Measurements from ENCODE around the gene SEC14L6.

The SEC14L6 gene

GRCh38 chr22:30507670-30508069 is 38.9 kb downstream of the SEC14L6 start:
- no peak for TF ChIP-seq CTCF (IDR thresholded peaks at IDR 0.05; ENCODE audit: low read length, missing control alignments)
- no peak overlapping the region for H3K4me3 ChIP-seq (replicated peaks; ENCODE audit: low read depth, low read length)
- no peak for DNase-seq (ENCODE audit: low read depth)

GRCh38 chr22:30506507-30506968 is 40.0 kb downstream of the SEC14L6 start:
- no peak for TF ChIP-seq CTCF (IDR thresholded peaks at IDR 0.05; ENCODE audit: low read length, missing control alignments)
- H3K4me3 ChIP-seq (replicated peaks; ENCODE audit: low read depth, low read length), result no peak overlapping the region
- DNase-seq (ENCODE audit: low read depth), result no peak

GRCh38 chr22:30503551-30503950 is 43.0 kb downstream of the SEC14L6 start:
- DNase-seq (ENCODE audit: low read depth), result no peak
- H3K4me3 ChIP-seq (replicated peaks; ENCODE audit: low read depth, low read length), result no peak overlapping the region
- TF ChIP-seq CTCF (IDR thresholded peaks at IDR 0.05; ENCODE audit: low read length, missing control alignments), result no peak

GRCh38 chr22:30502911-30503310 is 43.6 kb downstream of the SEC14L6 start:
- DNase-seq (ENCODE audit: low read depth), result no peak
- TF ChIP-seq CTCF (IDR thresholded peaks at IDR 0.05; ENCODE audit: low read length, missing control alignments), result no peak
- no peak overlapping the region for H3K4me3 ChIP-seq (replicated peaks; ENCODE audit: low read depth, low read length)

- DNase-seq (ENCODE audit: low read depth), result no peak
- H3K4me3 ChIP-seq (replicated peaks; ENCODE audit: low read depth, low read length), result no peak overlapping the region
- no peak for TF ChIP-seq CTCF (IDR thresholded peaks at IDR 0.05; ENCODE audit: low read length, missing control alignments)
These were observed 44.4 kb downstream of the SEC14L6 start for GRCh38 chr22:30502153-30502552.

GRCh38 chr22:30500628-30501027 is 45.9 kb downstream of the SEC14L6 start:
- no peak overlapping the region for H3K4me3 ChIP-seq (replicated peaks; ENCODE audit: low read depth, low read length)
- DNase-seq (ENCODE audit: low read depth), result no peak
- TF ChIP-seq CTCF (IDR thresholded peaks at IDR 0.05; ENCODE audit: low read length, missing control alignments), result no peak

GRCh38 chr22:30497466-30498150 is 48.9 kb downstream of the SEC14L6 start:
- H3K4me3 ChIP-seq (replicated peaks; ENCODE audit: low read depth, low read length), result no peak overlapping the region
- DNase-seq (ENCODE audit: low read depth), result no peak
- TF ChIP-seq CTCF (IDR thresholded peaks at IDR 0.05; ENCODE audit: low read length, missing control alignments), result no peak

All from fibroblast of pulmonary artery (primary cell).